NT2/D1 (cell line): ENCODE results near the gene RBP5.

ENCODE experiments used
- SUZ12 ChIP-seq: IDR thresholded peaks from 2 replicates; pipeline ENCODE4 v1.6.1; 2011; ENCODE audit not compliant: insufficient read length, insufficient read depth; ENCODE audit errors: extremely low read depth
- ZNF274 ChIP-seq: IDR thresholded peaks from 2 replicates; pipeline ENCODE4 v1.6.1; 2011; ENCODE audit warnings: mild to moderate bottlenecking, low read depth, low read length

DNA sequence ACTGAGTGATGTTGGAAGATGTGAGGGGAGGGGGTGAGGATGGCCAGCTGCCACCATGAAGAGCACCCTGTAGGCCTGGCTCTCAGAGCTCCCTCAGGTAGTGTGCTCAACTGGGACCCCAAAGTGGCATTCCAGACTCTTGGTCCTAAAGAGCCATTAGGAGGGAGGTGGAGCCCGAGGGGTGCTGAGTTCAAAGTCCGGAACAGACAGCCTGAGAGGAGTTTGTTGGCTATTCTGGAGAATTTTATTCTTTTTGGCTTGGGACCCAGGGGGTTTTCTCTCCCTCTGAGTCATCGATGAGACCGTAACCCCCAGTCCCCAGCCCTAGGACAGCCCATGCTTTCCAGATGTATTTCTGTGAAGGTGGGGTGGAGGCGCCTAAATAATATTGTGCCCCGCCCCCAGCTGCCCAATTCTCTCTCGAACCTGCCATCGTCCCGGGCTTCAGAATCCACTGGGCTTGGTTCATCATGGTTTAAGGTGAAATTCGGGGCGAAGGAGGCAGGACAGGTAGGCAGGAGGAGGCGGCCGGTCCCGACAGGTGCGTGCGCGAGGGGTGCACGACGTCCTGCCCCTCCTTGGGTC, 690 bp upstream of the RBP5 start:
- TF ChIP-seq SUZ12 (no peak), ZNF274 (no peak)
